SK-N-SH (cell line): ENCODE measurements around the gene RPAP3.

Source experiments
- CHD2 ChIP-seq: fragments of 150-350 bp; IDR thresholded peaks from 2 replicates; pipeline ENCODE4 v1.6.1; 2018; ENCODE audit warnings: low read length; ENCODE audit not compliant: partially characterized antibody
- CTCF ChIP-seq: fragments of 200-600 bp; sonication (generic); IDR thresholded peaks from 2 replicates; pipeline ENCODE4 v1.6.1; 2017; ENCODE audit warnings: antibody characterized with exemption, mild to moderate bottlenecking, moderate library complexity
- EP300 ChIP-seq, 2 experiments: IDR thresholded peaks; 2 replicates each; pipeline versions ENCODE4 v1.4.0 to v1.6.1; 2012; ENCODE audit warnings: borderline replicate concordance in 1 of 2, low read depth in 1 of 2, low read length in 1 of 2
- FOXM1 ChIP-seq: IDR thresholded peaks from 2 replicates; pipeline ENCODE4 v1.4.0; 2012; ENCODE audit warnings: low read depth, mild to moderate bottlenecking
- IRF3 ChIP-seq: fragments of 150-350 bp; IDR thresholded peaks from 2 replicates; pipeline ENCODE4 v1.6.1; 2016; ENCODE audit warnings: mild to moderate bottlenecking, low read depth, low read length
- MAX ChIP-seq: IDR thresholded peaks from 2 replicates; pipeline ENCODE4 v1.4.0; 2012; ENCODE audit warnings: low read depth
- SIN3A ChIP-seq: IDR thresholded peaks from 2 replicates; pipeline ENCODE4 v1.6.1; 2012; ENCODE audit warnings: low read depth, mild to moderate bottlenecking, low read length, moderate library complexity, borderline replicate concordance
- SMC3 ChIP-seq: IDR thresholded peaks from 2 replicates; pipeline ENCODE4 v1.6.1; 2012; ENCODE audit warnings: low read depth, low read length, improper control_type of control experiment
- USF2 ChIP-seq: fragments of 150-350 bp; IDR thresholded peaks from 2 replicates; pipeline ENCODE4 v1.6.1; 2017; ENCODE audit warnings: antibody characterized with exemption, low read length, low read depth, borderline replicate concordance
- YY1 ChIP-seq: IDR thresholded peaks from 2 replicates; pipeline ENCODE4 v1.4.0; 2012; ENCODE audit warnings: low read depth, mild to moderate bottlenecking

- TF ChIP-seq SMC3: no peak
- no peak for TF ChIP-seq EP300 (IDR thresholded peaks at IDR 0.05; ENCODE audit: borderline replicate concordance in 1 of 2, low read depth in 1 of 2, low read length in 1 of 2)
- no peak for TF ChIP-seq CTCF
- no peak for TF ChIP-seq USF2
- TF ChIP-seq MAX: no peak
- no peak for TF ChIP-seq CHD2
- TF ChIP-seq YY1: no peak
- TF ChIP-seq FOXM1: no peak
- no peak for TF ChIP-seq SIN3A
- TF ChIP-seq IRF3: no peak
These were observed 16.6 kb downstream of the RPAP3 start for GRCh38 chr12:47689215-47689614.
